Type B pancreatic cell (in vitro differentiated cells): ENCODE results near the gene IDNK. TPM values are rescaled to one million over a fixed set of nuclear protein-coding genes. Genes with fewer than 3 reads are reported as not detected.

Source experiments
- DNase-seq: peaks from one replicate; pipeline ENCODE4 v3.0.0; 2021; ENCODE audit warnings: mixed read lengths; ENCODE audit not compliant: unreplicated experiment; ENCODE audit errors: extremely low spot score
- H3K27ac Mint-ChIP-seq: 2 replicates; pipeline ENCODE4 v1.8.0; 2021; ENCODE audit warnings: mild to moderate bottlenecking, mixed read lengths
- H3K27me3 Mint-ChIP-seq: 2 replicates; pipeline ENCODE4 v1.8.0; 2021; ENCODE audit warnings: mixed read lengths
- H3K36me3 Mint-ChIP-seq: 2 replicates; pipeline ENCODE4 v1.8.0; 2021; ENCODE audit warnings: mixed read lengths
- H3K4me1 Mint-ChIP-seq: one replicate; pipeline ENCODE4 v1.8.0; 2021; ENCODE audit warnings: mixed read lengths; ENCODE audit not compliant: unreplicated experiment
- H3K4me3 Mint-ChIP-seq: 2 replicates; pipeline ENCODE4 v1.8.0; 2021; ENCODE audit warnings: mild to moderate bottlenecking, mixed read lengths
- H3K9me3 Mint-ChIP-seq: 2 replicates; pipeline ENCODE4 v1.8.0; 2021; ENCODE audit warnings: mixed read lengths
- total RNA-seq: library from RNA; stranded (reverse); gene quantifications from 2 replicates; pipeline ENCODE4 v1.2.1, GENCODE V29; 2021; ENCODE audit warnings: low replicate concordance
- TF ChIP-seq, protein P1 (sequence below): fragments of 200-600 bp; sonication (generic); conservative IDR thresholded peaks from 2 replicates; pipeline ENCODE4 v1.5.0; 2021; ENCODE audit warnings: antibody characterized with exemption, mild to moderate bottlenecking

The IDNK gene
- total RNA-seq, 1 donor from 2014 or later = 4.4 TPM

DNA sequence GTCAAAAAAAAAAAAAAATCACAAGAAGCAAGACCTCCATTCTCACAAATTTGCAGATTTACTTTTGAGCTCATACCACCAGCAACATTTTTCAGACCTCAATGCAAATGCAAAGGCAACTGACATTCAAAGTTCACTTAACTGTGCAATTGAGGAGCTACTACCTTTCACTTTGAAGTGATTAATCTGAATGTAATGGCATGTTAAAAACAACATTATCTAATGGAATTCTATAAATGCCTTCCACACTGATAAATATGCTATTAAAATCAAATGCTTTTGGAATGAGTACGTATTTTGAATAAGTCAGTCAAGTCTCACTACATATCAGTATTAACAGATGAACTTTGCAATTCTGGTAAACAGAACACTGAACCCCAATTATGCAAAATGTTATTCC, 52.5 kb downstream of the IDNK start:
- no peaks in the 10 kb centered on the region for H3K4me1 Mint-ChIP-seq
- TF ChIP-seq, protein P1, sequence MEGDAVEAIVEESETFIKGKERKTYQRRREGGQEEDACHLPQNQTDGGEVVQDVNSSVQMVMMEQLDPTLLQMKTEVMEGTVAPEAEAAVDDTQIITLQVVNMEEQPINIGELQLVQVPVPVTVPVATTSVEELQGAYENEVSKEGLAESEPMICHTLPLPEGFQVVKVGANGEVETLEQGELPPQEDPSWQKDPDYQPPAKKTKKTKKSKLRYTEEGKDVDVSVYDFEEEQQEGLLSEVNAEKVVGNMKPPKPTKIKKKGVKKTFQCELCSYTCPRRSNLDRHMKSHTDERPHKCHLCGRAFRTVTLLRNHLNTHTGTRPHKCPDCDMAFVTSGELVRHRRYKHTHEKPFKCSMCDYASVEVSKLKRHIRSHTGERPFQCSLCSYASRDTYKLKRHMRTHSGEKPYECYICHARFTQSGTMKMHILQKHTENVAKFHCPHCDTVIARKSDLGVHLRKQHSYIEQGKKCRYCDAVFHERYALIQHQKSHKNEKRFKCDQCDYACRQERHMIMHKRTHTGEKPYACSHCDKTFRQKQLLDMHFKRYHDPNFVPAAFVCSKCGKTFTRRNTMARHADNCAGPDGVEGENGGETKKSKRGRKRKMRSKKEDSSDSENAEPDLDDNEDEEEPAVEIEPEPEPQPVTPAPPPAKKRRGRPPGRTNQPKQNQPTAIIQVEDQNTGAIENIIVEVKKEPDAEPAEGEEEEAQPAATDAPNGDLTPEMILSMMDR = no peak
- no peak overlapping the region for H3K4me3 Mint-ChIP-seq
- H3K27ac Mint-ChIP-seq = no peak overlapping the region
- no peak for DNase-seq
- peaks cover 44% of the 10 kb centered on the region for H3K36me3 Mint-ChIP-seq
- no peaks in the 10 kb centered on the region for H3K9me3 Mint-ChIP-seq
- no peaks in the 10 kb centered on the region for H3K27me3 Mint-ChIP-seq

DNA sequence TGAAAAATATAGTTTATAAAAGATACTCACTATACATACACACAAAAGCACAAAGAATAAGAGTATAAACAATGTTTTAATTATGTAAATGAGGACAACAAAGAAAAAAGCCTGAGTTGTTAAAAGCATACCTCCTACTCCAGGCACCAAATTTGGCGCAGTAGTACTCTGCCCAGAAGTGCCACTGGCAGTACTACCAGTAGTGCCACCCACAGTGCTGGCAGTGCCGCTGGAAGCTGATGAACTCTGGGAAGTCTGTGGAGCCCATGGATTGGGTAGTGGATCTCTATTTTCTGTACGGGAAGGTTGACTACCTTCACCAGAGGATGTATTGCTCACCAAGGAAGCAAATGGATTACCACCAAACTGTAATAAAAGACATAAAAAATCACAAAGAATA, 54.7 kb downstream of the IDNK start:
- Mint-ChIP-seq H3K27me3 (no peaks in the 10 kb centered on the region), H3K4me3 (no peak overlapping the region), H3K4me1 (no peaks in the 10 kb centered on the region), H3K27ac (no peak overlapping the region), H3K36me3 (peaks cover 42% of the 10 kb centered on the region), H3K9me3 (no peaks in the 10 kb centered on the region)
- TF ChIP-seq, protein P1 = no peak
- no peak for DNase-seq

DNA sequence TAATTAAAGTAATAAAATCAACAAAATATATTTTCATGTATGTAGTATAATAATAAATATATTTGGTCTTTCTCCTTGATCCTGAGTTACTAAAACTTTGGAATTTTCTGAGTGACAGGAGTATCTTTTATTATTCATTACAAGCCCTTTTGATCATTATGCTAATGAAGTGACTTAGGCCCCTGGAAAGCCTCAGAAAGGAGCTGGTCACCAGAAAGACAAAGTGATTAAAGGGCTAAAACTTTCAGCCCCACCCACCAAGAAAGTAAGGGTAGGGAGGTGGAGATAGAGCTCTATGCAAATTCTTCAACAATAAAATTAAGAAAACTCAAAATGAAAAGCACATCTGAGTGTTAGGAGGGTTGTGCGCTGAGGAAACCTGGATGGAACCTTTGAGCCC, 57.3 kb downstream of the IDNK start:
- TF ChIP-seq, protein P1 = no peak
- DNase-seq = no peak
- H3K9me3 Mint-ChIP-seq = no peaks in the 10 kb centered on the region
- no peak overlapping the region for H3K4me3 Mint-ChIP-seq
- peaks cover 36% of the 10 kb centered on the region for H3K36me3 Mint-ChIP-seq
- no peaks in the 10 kb centered on the region for H3K27me3 Mint-ChIP-seq
- no peaks in the 10 kb centered on the region for H3K4me1 Mint-ChIP-seq
- H3K27ac Mint-ChIP-seq = no peak overlapping the region

DNA sequence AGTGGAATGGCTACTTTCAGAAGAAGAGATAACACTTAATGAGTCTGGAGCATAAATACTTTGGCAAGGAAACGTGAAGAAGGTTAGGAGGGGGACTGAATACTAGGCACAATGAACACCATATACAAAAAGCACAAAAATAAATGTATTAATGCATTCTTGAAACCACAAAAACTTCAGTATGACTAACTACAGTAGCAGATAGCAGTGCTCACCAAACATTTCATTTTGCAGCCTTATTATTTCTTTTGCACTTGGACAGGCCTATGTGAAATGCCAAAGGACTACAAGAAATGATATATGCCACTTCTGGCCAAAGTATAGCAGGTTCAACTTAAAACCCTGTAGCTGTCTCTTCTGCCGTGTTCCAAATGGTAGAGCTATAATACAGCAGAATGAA, 58.5 kb downstream of the IDNK start:
- TF ChIP-seq, protein P1 = no peak
- Mint-ChIP-seq H3K4me3 (no peak overlapping the region), H3K27ac (no peak overlapping the region), H3K36me3 (peaks cover 35% of the 10 kb centered on the region), H3K4me1 (no peaks in the 10 kb centered on the region), H3K27me3 (no peaks in the 10 kb centered on the region), H3K9me3 (no peaks in the 10 kb centered on the region)
- DNase-seq = no peak

DNA sequence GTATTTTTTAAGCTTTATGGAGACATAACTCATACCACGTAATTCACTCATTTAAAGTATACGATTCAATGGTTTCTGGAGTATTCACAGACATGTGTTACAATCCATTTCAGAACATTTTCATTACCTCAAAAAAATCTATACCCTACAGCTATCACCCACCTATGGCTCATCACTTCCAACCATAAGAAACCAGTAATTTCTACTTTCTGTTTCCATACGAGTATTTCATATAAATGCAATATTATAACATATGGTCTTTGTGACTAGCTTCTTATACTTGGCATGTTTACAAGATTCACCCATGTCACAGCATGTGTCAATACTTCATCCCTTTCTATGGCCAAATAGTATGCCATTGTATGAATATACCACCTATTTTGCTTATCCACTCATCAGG, 66.0 kb downstream of the IDNK start:
- TF ChIP-seq, protein P1 = no peak
- no peak for DNase-seq
- Mint-ChIP-seq H3K4me1 (no peaks in the 10 kb centered on the region), H3K36me3 (peaks cover 4% of the 10 kb centered on the region), H3K9me3 (no peaks in the 10 kb centered on the region), H3K27me3 (no peaks in the 10 kb centered on the region), H3K4me3 (no peak overlapping the region), H3K27ac (no peak overlapping the region)

DNA sequence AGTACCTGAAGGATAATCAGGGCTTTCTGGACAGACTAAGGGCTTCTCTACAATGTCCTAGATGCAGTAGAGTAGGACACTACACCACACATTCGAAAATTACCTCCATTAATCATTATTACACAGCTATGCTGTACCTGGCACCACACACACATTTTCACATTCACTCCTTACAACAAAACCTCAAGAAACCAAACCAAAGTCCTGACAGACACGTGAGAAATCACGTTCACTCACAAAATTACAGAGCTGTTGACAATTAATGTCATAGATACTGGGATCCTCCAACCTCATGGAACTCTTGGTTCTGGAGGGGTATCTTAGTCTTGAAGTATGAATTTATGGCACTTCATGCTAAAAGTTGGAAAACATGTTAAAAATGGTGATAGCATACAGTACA, 68.5 kb downstream of the IDNK start:
- H3K27ac Mint-ChIP-seq = no peak overlapping the region
- no peak for DNase-seq
- no peak overlapping the region for H3K4me3 Mint-ChIP-seq
- H3K4me1 Mint-ChIP-seq = peaks cover 4% of the 10 kb centered on the region
- TF ChIP-seq, protein P1 = no peak
- H3K9me3 Mint-ChIP-seq = no peaks in the 10 kb centered on the region
- H3K36me3 Mint-ChIP-seq = no peaks in the 10 kb centered on the region
- H3K27me3 Mint-ChIP-seq = no peaks in the 10 kb centered on the region
